ENCODE results near the gene DDX6. TPM values are rescaled to one million over a fixed set of nuclear protein-coding genes. Genes with fewer than 3 reads are reported as not detected.

The DDX6 gene
- total and polyA plus RNA-seq, 9 of the 15 experiments (the other 6 are each of a cell fraction or from before 2014, with no cell fraction given), result 10.0 to 102 (median 58.2) TPM

GRCh38 chr11:118748056-118748455, 42.9 kb downstream of the DDX6 start (continued):
- no peak for TF ChIP-seq CHD4 (IDR thresholded peaks at IDR 0.05; ENCODE audit: insufficient read depth, insufficient replicate concordance, low read depth, low read length, poor library complexity, severe bottlenecking)

- Histone ChIP-seq H3K4me3 (no peak overlapping the region), H3K79me2 (ENCODE audit: control insufficient read depth, insufficient read depth, low read length) (no peaks in the 10 kb centered on the region), H3K27me3 (ENCODE audit: control insufficient read depth in 2 of 2, insufficient read depth in 2 of 2, low read length in 2 of 2) (no peaks in the 10 kb centered on the region), H4K20me1 (replicated peaks; ENCODE audit: control insufficient read depth, insufficient read depth, low read length) (0 out of 2 replicates have a peak, but pooled peaks cover 6% of the 10 kb centered on the region), H3K4me2 (ENCODE audit: insufficient read depth, low read length) (no peak overlapping the region), H3K9me3 (replicated peaks; ENCODE audit: control insufficient read depth, insufficient read depth, low read depth, low read length) (no peaks in the 10 kb centered on the region), H2AFZ (ENCODE audit: low read depth, low read length) (no peak overlapping the region), H3K27ac (ENCODE audit: extremely low read depth, low read depth, low read length) (no peak overlapping the region), H3K4me1 (replicated peaks in 1 of 2; ENCODE audit: control insufficient read depth in 2 of 2, insufficient read depth in 2 of 2, low read length in 2 of 2) (peaks cover 0 to 10% of the 10 kb centered on the region in 2 experiments; a peak in 3 of 5 replicates), H3K9ac (ENCODE audit: insufficient read depth in 1 of 2, low read depth in 2 of 2, low read length in 2 of 2) (no peak overlapping the region), H3K9me1 (ENCODE audit: control insufficient read depth, insufficient read depth, low read length) (no peaks in the 10 kb centered on the region), H3K36me3 (ENCODE audit: control insufficient read depth, insufficient read depth, low read length) (peaks cover 32% of the 10 kb centered on the region; the same call in 2 of the 3 replicates)
- intact Hi-C loops (cut with micrococcal nuclease) (loop anchor here (5.0 kb wide), 1 partner anchor 55 kb away; no protein-coding TSS in a partner anchor), in situ Hi-C loops (cut with MboI) (no loop called here)
- FAIRE-seq (no peak), DNase-seq (ENCODE audit: extremely low read depth in 1 of 4, low spot score in 3 of 4) (no peak), ATAC-seq (peak; percentile 40)
- ChIA-PET CTCF (ENCODE audit: low intra/inter-chr PET ratio) (no interaction called here), POLR2A (interaction anchor here (0.7 to 1.7 kb wide), 5 partner anchors 8 to 44 kb away, joined by 3 to 7 read pairs (median 4); no protein-coding TSS in a partner anchor)
- WGBS (ENCODE audit: insufficient coverage, low coverage, missing lambda C conversion rate), result 54% methylated on average over 5 of the region's 5 CpGs
- BruUV-seq (replicated peaks), result no TSS peak
- TF ChIP-seq CBX2 (IDR thresholded peaks at IDR 0.05; ENCODE audit: insufficient read depth, low read length, poor library complexity, severe bottlenecking), result no peak
- no peak for TF ChIP-seq ESRRB (CRISPR knock-in tag; IDR thresholded peaks at IDR 0.05; ENCODE audit: borderline replicate concordance)
- no peak for TF ChIP-seq ZNF175 (CRISPR knock-in tag; IDR thresholded peaks at IDR 0.05; ENCODE audit: low read depth)
- TF ChIP-seq, protein P1, sequence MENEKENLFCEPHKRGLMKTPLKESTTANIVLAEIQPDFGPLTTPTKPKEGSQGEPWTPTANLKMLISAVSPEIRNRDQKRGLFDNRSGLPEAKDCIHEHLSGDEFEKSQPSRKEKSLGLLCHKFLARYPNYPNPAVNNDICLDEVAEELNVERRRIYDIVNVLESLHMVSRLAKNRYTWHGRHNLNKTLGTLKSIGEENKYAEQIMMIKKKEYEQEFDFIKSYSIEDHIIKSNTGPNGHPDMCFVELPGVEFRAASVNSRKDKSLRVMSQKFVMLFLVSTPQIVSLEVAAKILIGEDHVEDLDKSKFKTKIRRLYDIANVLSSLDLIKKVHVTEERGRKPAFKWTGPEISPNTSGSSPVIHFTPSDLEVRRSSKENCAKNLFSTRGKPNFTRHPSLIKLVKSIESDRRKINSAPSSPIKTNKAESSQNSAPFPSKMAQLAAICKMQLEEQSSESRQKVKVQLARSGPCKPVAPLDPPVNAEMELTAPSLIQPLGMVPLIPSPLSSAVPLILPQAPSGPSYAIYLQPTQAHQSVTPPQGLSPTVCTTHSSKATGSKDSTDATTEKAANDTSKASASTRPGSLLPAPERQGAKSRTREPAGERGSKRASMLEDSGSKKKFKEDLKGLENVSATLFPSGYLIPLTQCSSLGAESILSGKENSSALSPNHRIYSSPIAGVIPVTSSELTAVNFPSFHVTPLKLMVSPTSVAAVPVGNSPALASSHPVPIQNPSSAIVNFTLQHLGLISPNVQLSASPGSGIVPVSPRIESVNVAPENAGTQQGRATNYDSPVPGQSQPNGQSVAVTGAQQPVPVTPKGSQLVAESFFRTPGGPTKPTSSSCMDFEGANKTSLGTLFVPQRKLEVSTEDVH (IDR thresholded peaks at IDR 0.05; ENCODE audit: low read depth, partially characterized antibody), result peak; percentile 16
- no peak for TF ChIP-seq MTF1 (CRISPR knock-in tag; IDR thresholded peaks at IDR 0.05; ENCODE audit: borderline replicate concordance)
- TF ChIP-seq TBL1XR1 (IDR thresholded peaks at IDR 0.05; ENCODE audit: low read length in 2 of 2), result no peak
- TF ChIP-seq ILF3 (IDR thresholded peaks at IDR 0.05; ENCODE audit: borderline replicate concordance), result 0 out of 2 replicates have a peak, but pooled peaks have one; percentile 24
- no peak for TF ChIP-seq DACH1 (IDR thresholded peaks at IDR 0.05; ENCODE audit: partially characterized antibody)
- TF ChIP-seq, protein P2, sequence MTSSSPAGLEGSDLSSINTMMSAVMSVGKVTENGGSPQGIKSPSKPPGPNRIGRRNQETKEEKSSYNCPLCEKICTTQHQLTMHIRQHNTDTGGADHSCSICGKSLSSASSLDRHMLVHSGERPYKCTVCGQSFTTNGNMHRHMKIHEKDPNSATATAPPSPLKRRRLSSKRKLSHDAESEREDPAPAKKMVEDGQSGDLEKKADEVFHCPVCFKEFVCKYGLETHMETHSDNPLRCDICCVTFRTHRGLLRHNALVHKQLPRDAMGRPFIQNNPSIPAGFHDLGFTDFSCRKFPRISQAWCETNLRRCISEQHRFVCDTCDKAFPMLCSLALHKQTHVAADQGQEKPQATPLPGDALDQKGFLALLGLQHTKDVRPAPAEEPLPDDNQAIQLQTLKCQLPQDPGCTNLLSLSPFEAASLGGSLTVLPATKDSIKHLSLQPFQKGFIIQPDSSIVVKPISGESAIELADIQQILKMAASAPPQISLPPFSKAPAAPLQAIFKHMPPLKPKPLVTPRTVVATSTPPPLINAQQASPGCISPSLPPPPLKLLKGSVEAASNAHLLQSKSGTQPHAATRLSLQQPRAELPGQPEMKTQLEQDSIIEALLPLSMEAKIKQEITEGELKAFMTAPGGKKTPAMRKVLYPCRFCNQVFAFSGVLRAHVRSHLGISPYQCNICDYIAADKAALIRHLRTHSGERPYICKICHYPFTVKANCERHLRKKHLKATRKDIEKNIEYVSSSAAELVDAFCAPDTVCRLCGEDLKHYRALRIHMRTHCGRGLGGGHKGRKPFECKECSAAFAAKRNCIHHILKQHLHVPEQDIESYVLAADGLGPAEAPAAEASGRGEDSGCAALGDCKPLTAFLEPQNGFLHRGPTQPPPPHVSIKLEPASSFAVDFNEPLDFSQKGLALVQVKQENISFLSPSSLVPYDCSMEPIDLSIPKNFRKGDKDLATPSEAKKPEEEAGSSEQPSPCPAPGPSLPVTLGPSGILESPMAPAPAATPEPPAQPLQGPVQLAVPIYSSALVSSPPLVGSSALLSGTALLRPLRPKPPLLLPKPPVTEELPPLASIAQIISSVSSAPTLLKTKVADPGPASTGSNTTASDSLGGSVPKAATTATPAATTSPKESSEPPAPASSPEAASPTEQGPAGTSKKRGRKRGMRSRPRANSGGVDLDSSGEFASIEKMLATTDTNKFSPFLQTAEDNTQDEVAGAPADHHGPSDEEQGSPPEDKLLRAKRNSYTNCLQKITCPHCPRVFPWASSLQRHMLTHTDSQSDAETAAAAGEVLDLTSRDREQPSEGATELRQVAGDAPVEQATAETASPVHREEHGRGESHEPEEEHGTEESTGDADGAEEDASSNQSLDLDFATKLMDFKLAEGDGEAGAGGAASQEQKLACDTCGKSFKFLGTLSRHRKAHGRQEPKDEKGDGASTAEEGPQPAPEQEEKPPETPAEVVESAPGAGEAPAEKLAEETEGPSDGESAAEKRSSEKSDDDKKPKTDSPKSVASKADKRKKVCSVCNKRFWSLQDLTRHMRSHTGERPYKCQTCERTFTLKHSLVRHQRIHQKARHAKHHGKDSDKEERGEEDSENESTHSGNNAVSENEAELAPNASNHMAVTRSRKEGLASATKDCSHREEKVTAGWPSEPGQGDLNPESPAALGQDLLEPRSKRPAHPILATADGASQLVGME (CRISPR knock-in tag; IDR thresholded peaks at IDR 0.05), result no peak
- TF ChIP-seq TRIM28 (IDR thresholded peaks at IDR 0.05), result no peak
Observed at GRCh38 chr11:118746988-118747585, 43.9 kb downstream of the DDX6 start.

Measured in K562 (cell line).